Osteoblast (primary cell): ENCODE measurements around the gene CPNE4. TPM values are rescaled to one million over a fixed set of nuclear protein-coding genes. Genes with fewer than 3 reads are reported as not detected.

Experiments used
- DNase-seq: peaks from one replicate; pipeline ENCODE4 v3.0.0; 2011; ENCODE audit warnings: low spot score, mixed read lengths; ENCODE audit not compliant: insufficient read length; ENCODE audit errors: missing footprints
- H2AFZ ChIP-seq: 2 replicates; pipeline ENCODE4 v1.6.0; 2011; ENCODE audit warnings: mild to moderate bottlenecking, low read length
- H3K27ac ChIP-seq: 2 replicates; pipeline ENCODE4 v1.5.1; 2011; ENCODE audit warnings: mild to moderate bottlenecking, low read depth, low read length, moderate library complexity
- H3K27me3 ChIP-seq: 2 replicates; pipeline ENCODE4 v1.6.0; 2012; ENCODE audit warnings: mild to moderate bottlenecking, control low read depth, inconsistent platforms, low read length, moderate library complexity; ENCODE audit not compliant: insufficient read depth
- H3K36me3 ChIP-seq: 2 replicates; pipeline ENCODE4 v1.5.1; 2011; ENCODE audit warnings: mild to moderate bottlenecking, low read length, control low read depth, moderate library complexity; ENCODE audit not compliant: insufficient read depth
- H3K4me1 ChIP-seq: 2 replicates; pipeline ENCODE4 v1.5.1; 2011; ENCODE audit warnings: mild to moderate bottlenecking, low read length, control low read depth, moderate library complexity; ENCODE audit not compliant: insufficient read depth
- H3K4me2 ChIP-seq: 2 replicates; pipeline ENCODE4 v1.6.0; 2011; ENCODE audit warnings: mild to moderate bottlenecking, low read length; ENCODE audit not compliant: insufficient read depth
- H3K4me3 ChIP-seq: fragments of 200-600 bp; sonication (generic); 3 replicates; pipeline ENCODE4 v1.5.1; 2012; ENCODE audit warnings: mild to moderate bottlenecking, low read length, inconsistent platforms; ENCODE audit not compliant: insufficient read depth
- H3K79me2 ChIP-seq: 2 replicates; pipeline ENCODE4 v1.6.0; 2012; ENCODE audit warnings: mild to moderate bottlenecking, low read length, control low read depth, inconsistent platforms; ENCODE audit not compliant: insufficient read depth
- H3K9me3 ChIP-seq: 2 replicates; pipeline ENCODE4 v1.5.1; 2011; ENCODE audit warnings: low read depth, low read length, control low read depth
- H4K20me1 ChIP-seq: 2 replicates; pipeline ENCODE4 v1.6.0; 2012; ENCODE audit warnings: mild to moderate bottlenecking, low read length, control low read depth; ENCODE audit not compliant: insufficient read depth
- CTCF ChIP-seq: IDR thresholded peaks from 2 replicates; pipeline ENCODE4 v1.5.1; 2011; ENCODE audit warnings: mild to moderate bottlenecking, low read depth, low read length, moderate library complexity; ENCODE audit errors: extremely low read depth
- total RNA-seq: library from RNA; depleted of rRNA; stranded (reverse); fragments of >200 nt; gene quantifications from 2 replicates; pipeline ENCODE4 v1.2.3, GENCODE V29; 2012

CPNE4 gene
- total RNA-seq, 1 donor: not detected

- Histone ChIP-seq H3K79me2 (no peaks in the 10 kb centered on the region), H3K4me1 (no peaks in the 10 kb centered on the region), H3K36me3 (no peaks in the 10 kb centered on the region), H2AFZ (no peak overlapping the region), H3K27me3 (peaks cover 9% of the 10 kb centered on the region), H3K4me3 (no peak overlapping the region), H3K27ac (no peak overlapping the region), H4K20me1 (no peaks in the 10 kb centered on the region), H3K4me2 (no peak overlapping the region), H3K9me3 (no peaks in the 10 kb centered on the region)
- TF ChIP-seq CTCF: no peak
- DNase-seq: no peak
Observed at GRCh38 chr3:131560795-131561194, 474.0 kb downstream of the CPNE4 start.

- Histone ChIP-seq H4K20me1 (no peaks in the 10 kb centered on the region), H3K27ac (no peak overlapping the region), H3K27me3 (no peaks in the 10 kb centered on the region), H3K4me3 (no peak overlapping the region), H2AFZ (no peak overlapping the region), H3K9me3 (no peaks in the 10 kb centered on the region), H3K4me1 (no peaks in the 10 kb centered on the region), H3K36me3 (no peaks in the 10 kb centered on the region), H3K79me2 (no peaks in the 10 kb centered on the region), H3K4me2 (no peak overlapping the region)
- no peak for TF ChIP-seq CTCF
- no peak for DNase-seq
Observed at GRCh38 chr3:131555456-131555855, 479.4 kb downstream of the CPNE4 start.

GRCh38 chr3:131553495-131554247 is 481.1 kb downstream of the CPNE4 start:
- H2AFZ ChIP-seq: no peak overlapping the region
- H3K4me2 ChIP-seq: no peak overlapping the region
- no peaks in the 10 kb centered on the region for H3K27me3 ChIP-seq
- no peaks in the 10 kb centered on the region for H3K79me2 ChIP-seq
- no peak overlapping the region for H3K27ac ChIP-seq
- no peaks in the 10 kb centered on the region for H3K36me3 ChIP-seq
- H3K4me3 ChIP-seq: no peak overlapping the region
- H3K4me1 ChIP-seq: no peaks in the 10 kb centered on the region
- no peaks in the 10 kb centered on the region for H4K20me1 ChIP-seq
- no peak for DNase-seq
- TF ChIP-seq CTCF: no peak
- H3K9me3 ChIP-seq: no peaks in the 10 kb centered on the region

- H3K27me3 ChIP-seq: no peaks in the 10 kb centered on the region
- H3K9me3 ChIP-seq: no peaks in the 10 kb centered on the region
- TF ChIP-seq CTCF: no peak
Observed at GRCh38 chr3:131551761-131552160, 483.1 kb downstream of the CPNE4 start.

More at GRCh38 chr3:131551761-131552160, 483.1 kb downstream of the CPNE4 start:
- no peaks in the 10 kb centered on the region for H3K36me3 ChIP-seq
- no peaks in the 10 kb centered on the region for H3K4me1 ChIP-seq
- H3K4me2 ChIP-seq: no peak overlapping the region
- no peaks in the 10 kb centered on the region for H4K20me1 ChIP-seq
- no peak overlapping the region for H3K4me3 ChIP-seq
- no peak for DNase-seq
- no peak overlapping the region for H3K27ac ChIP-seq
- H2AFZ ChIP-seq: no peak overlapping the region
- H3K79me2 ChIP-seq: no peaks in the 10 kb centered on the region
